ENCODE data around the gene NTRK3.

GRCh38 chr15:88284318-88284998 lies 27.9 kb upstream of the NTRK3 start:
- TF ChIP-seq EZH2 (IDR thresholded peaks at IDR 0.05; ENCODE audit: insufficient read depth, poor library complexity, severe bottlenecking) = no peak
- no peak for TF ChIP-seq EZH2phosphoT487 (IDR thresholded peaks at IDR 0.05; ENCODE audit: insufficient read depth, low read depth)
